GM19455 (cell line): ENCODE results near the gene DCLK1.
"Not testable (repeated sequence)": the region's sequence is repeated elsewhere in the genome, so short reads cannot be mapped to it uniquely, and the experiment has no call there.

Experiments used
- ATAC-seq: cut with Tn5 transposase; IDR thresholded peaks from one replicate; pipeline ENCODE4 v1.9.1; 2021; ENCODE audit not compliant: unreplicated experiment

Gene DCLK1

DNA sequence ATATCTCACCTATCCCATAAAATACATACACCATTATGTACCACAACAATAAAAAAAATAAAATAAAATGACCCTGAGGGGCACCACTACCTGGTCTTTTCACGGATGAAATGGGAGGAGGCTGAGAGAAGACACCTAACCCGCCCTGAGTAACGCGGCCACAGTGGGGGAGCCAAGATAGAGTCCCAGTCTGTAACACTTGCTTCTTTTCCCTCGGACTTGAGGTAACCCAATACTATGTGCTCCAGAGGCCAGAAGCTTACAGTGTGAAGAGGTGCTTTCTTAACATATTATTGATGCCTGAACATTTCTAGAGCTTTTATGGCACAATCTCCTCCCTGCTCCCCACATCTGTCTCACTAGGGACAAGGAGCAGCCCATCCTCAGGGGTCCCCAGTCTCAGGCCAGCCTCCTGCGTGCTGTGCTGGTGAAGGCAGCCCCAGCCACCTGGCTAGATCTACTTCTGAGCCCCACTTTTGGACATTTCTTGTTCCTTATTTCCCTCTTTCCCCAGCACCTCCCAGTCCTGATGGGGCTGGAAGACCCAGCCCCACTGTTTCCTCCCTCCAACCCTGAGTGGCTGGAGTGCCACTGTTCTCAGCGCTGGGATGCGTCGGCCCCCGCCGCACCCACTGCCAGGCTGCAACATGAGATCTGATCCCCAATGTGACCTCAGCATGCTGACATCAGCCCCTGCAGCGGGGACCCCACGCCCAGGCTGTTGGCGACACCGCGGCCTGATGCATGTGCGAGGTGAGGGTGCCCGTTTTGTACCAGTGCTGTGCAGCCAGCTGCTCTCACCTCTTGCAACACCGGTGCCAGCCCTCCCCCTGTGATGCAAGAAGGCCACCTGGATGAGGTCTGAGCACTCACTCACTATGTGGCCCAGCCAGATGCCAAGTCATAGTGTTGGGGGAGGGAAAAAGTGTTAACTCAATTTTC lies 143.3 kb downstream of the DCLK1 start:
- ATAC-seq, result no peak

DNA sequence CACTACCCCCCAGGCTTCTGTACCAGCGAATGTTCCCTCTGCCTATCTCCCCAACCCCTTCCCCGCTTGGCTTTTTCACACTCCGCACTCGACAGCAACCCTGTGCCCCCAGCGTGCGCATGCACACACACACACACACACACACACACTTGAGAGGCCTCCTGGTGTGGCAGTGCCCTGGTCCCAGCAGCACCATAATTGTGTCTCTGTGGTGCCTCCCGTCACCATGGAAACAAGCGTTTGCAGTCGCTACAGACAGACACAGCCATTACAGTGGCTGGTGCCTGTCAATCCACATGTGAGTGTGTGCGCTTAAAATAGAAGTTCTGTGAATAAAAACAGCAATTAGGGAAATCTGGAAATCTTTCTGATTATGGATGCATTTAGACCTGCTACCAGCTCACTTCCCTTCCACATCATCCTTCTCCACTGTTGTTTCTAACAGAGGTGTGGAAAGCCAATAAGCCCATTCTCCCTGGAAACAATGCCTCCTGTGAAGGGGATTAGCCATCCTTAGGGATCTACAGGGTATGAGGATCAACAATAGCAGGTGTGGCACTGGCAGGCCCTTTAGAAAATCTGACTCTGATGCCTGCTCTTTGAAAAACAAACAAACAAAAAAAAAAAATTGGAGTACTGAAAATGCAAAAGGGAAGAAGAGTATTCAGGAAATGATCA lies 146.3 kb downstream of the DCLK1 start:
- ATAC-seq, result no peak

DNA sequence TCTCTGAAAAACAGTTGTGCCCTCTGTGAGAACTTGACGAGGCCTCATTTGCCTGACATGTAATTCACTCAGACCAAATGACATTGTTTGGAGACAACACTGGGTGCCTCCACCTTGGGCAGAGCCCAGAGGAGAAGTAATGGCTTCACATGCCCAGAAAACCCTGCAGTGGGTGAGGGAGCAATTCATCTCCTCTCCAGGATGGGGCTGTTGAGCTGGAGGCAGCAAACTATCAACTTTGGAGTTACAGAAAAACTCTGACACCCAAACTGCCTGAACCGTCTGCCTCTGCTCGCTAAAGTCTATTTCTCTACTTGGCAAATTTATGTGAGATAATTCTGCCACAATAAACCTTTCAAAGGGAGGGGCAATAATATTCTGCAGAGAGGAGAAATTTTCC lies 146.9 kb downstream of the DCLK1 start:
- ATAC-seq, result no peak

DNA sequence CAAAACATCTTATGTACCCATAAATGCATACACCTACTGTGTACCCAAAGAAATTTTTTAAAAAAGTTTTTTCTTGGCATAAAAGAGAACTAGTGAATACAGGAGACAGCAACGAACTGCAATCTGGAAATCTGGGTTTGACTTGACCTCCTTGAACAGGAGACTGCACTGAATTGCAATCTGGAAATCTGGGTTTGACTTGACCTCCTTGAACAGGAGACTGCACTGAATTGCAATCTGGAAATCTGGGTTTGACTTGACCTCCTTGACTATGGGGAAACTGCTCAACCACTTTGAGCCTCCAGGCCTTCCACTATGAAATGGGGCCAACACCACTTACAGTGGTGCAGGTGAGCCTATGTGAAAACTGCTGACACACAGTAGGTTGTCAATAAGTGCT lies 147.5 kb downstream of the DCLK1 start:
- not testable (repeated sequence) for ATAC-seq

DNA sequence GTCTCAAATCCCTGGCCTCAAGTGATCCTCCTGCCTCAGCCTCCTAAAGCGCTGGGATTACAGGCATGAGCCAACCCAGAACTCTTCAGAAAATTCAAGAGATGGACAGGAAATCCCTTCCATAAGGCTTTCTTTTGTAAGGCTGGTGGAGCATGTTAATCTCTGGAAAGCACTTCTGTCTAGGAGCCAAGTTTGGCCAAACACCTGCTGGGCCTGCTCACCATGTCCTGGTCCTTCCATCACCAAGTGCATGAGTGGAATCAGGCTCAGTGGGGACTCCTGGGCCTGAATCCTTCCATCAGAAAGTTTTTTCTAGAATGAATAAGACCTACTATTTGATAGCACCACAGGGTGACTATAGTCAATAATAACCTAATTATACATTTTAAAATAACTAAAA lies 148.0 kb downstream of the DCLK1 start:
- no peak for ATAC-seq

DNA sequence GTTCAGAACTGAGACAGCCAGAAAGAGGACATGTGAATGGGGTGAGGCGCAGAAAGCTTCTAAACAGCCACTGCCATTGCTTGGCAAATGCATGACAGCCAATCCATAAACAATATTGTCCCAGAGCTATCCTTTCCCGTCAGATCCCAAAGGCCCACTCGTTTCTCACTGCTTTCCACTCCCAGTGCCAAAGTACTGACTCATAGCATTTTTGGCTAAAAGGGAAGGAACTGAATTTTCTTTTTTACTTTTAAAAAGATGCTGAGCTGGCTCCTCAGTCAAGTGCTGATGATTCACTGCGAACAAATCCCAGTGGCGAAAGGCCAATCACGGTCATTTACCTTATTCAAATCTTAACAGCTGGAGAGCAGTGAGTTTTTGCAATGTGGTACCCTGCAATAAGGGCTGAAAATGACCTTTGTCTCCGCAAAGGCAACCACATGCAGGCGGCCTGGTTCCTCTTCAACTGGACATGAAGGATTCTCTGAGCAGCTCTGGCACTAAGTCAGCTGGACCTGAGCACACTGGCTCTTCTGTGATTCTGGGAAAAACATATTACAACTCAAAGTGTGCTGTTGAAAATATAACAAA lies 151.7 kb downstream of the DCLK1 start:
- no peak for ATAC-seq

DNA sequence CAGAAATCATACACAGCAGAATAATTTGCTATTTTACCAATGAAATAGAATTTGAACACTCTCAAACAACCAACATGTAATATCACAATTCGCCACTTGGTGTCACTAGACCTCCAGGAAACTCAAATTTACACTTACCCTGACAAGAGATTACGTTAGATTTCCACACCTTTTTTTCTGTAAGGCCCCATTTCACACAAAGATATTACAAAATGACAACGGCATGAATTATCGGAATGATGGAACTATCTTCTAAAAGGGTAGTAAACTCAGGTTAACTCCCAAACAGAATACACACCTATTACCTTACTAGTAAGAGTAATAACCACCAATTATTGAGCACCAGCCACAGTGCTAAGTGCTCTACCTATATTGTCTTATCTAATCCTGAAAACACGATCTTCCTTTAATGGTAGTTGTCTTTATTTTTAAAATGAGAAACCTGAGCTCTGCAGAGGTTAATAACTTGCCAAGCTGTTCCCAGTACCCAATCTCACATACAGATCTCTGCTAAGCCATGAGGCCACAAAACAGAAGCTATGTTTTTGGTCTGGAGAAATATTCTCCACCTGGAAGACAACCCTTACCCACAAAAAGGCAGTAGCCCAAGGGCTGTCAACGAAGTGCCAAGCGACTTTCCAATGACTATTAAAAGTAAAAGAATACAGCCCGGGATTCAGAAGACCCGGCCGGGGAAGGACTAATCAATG lies 152.4 kb downstream of the DCLK1 start:
- ATAC-seq, result no peak

DNA sequence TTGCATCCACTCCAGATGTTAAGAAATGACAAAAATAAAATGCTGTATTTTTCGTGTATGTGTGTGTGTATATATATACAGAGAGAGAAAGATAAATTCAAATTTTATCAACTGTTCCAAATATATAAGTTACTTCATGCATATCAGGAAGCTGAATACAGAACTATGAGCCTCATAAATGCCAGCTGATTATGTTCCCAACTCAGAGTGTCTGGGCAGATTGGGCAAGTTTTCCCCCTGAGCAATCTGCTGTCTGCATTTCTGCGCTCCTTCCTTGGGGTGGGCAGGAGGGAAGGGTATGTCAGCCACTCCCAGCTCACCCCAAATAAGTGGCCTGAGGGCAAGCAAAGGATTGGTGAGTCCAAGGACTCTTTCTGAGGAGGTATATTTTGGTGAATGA lies 154.1 kb downstream of the DCLK1 start:
- ATAC-seq, result no peak

DNA sequence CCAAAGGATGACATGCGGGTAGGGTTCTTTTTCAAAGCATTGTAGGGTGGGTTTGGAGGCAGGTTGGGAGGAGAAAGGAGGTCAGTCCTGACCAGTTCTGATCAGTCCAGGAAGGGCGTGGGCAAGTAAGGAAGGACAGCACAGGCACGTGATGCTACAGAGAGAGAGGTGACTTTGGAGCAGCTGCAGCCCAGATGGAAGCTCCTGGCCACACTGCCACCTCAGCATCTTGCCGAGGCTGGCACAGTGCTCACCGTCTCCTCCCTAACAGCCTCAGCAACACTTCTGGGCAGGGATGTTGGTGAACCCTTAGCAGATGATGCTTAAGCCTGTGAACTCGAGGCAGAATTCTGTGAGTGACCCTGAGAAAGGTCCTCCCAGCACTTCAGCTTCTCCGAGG lies 155.1 kb downstream of the DCLK1 start:
- no peak for ATAC-seq

DNA sequence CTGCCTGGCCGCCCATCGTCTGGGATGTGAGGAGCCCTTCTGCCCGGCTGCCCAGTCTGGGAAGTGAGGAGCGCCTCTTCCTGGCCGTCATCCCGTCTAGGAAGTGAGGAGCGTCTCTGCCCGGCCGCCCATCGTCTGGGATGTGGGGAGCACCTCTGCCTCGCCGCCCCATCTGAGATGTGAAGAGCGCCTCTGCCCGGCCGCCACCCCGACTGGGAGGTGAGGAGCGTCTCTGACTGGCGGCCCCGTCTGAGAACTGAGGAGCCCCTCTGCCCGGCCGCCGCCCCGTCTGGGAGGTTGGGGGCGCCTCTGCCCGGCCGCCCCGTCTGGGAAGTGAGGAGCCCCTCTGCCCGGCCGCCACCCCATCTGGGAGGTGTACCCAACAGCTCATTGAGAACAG lies 164.2 kb downstream of the DCLK1 start:
- ATAC-seq, result not testable (repeated sequence)

DNA sequence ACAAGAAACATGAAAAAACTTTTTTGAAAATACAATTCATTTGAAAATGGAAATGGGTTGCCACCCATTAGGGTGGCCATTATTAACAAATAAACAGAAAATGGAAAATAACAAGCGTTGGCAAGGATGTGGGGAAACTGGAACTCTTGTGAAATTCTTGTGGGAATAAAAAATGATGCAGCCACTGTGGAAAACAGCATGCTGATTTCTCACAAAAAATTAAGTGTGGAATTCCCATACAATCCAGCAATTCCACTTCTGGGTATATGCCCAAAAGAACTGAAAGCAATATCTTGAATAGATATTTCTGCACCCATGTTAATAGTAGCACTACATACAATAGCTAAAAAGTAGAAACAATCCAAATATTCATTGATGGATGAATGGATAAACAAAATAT lies 165.2 kb downstream of the DCLK1 start:
- ATAC-seq, result no peak

DNA sequence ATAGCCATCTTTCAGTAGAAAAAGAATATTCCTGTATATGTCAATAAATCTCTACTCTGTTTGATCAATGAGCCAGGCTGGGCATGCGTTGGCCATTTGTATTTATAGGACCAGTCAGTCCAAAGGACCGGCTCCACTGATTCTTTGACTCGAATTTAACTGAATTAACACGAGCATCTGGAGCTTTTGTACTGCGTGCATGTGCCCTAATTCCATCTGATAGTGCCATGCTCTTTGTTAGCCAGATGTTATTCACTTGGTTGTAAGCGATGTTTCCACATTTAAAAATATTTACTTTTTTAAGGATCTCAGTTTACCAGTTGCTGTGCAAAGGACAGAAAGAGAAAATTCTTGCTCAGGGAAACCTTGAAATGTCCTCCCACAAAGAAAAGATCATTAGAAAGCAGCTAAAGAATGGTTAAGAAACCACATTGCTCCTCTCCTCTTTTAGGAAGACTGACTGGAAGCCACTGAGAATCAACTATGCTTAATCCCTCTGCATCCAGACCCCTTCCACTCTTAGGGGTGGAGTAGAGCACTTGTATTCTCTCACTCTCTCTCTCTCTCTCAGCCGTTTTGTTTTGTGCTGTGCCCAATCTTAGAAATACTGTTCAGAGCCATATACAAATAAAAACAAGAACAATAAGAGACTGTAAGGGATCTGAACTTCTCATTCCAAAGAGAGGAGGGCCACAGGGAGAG lies 165.8 kb downstream of the DCLK1 start:
- ATAC-seq, result no peak

DNA sequence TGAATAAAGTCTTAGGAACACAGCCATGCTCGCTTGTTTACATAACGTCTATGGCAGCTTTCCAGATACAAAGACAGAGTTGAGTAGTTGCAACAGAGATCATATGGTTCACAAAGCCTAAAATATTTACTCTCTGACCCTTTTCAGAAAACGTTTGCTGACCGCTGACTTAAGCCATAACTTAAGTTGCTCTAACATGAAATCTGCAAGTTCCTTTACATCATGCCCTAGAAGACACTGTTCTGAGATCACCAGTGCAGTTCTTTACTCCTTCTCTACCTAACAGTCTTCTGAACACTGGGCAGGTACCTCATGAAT lies 166.4 kb downstream of the DCLK1 start:
- ATAC-seq, result no peak

DNA sequence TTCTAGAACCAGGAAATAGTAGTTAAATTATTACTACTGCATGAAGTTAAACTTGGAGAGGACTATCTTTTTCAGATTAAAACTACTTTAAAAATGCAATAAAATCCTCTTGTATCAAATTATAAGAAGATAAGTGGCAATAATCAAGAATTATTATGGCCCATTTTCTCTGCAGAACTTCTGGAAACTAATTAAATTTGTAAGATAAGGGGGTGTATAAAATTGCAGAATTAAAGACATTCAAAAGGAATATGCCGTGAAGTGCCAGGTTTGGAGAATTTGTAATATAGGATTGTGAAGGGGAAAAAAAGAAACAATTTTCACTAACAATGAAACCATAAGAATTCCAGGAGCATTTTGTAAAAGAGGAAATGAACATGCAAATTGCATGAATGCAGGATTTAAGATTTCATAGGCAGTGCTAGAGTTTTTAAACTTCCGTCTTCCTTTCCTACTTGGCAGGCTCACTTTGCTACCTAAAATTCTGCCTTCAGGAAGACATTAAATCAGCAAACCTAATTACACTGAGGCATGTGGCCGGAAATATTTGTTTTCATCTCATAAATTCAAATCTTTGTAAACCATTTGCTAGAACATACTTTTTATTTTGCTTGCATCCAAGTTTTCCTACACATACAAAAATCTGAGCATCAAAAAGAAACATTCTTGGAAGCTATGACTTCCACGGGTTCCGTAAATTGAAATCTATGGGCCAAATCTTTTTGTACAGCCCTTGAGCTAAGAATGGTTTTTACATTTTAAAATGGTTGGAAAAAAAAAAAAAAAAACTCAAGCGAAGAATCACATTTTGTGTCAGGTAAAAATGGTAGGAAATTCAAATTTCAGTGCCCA lies 166.9 kb downstream of the DCLK1 start:
- no peak for ATAC-seq

DNA sequence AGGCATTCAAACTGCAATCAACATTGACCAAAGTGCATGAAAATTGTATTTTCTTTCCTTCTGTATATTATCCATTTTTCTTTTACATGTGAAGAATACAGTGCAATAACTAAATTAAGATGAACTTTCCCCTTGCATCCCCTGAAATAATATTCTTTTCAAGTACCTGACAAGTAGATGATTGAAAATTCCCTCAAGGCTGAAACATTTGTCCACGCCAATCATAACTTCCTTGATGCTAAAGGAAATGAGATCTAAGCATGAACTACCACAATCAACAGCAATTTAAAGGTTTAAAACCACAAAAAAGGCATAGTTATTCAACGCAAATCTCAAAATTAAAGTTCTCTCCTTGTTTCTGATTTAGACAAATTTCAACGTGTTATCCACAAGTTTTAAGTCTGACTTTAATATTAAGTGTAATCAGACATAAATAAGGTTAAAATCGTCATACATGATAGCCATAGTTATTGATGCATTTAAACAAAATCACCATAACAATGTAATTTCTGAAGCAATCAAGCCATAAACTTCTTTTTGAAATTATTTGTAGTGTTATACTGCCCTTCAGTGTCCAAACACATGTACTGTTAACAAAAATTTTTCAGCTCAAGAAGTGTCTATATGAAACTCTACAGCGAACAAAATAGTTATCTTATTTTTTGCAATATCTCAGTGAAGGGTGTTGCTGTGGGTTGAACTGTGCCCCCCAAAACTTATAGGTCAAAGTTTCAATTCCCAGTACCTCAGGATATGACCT lies 169.5 kb downstream of the DCLK1 start:
- ATAC-seq, result no peak

DNA sequence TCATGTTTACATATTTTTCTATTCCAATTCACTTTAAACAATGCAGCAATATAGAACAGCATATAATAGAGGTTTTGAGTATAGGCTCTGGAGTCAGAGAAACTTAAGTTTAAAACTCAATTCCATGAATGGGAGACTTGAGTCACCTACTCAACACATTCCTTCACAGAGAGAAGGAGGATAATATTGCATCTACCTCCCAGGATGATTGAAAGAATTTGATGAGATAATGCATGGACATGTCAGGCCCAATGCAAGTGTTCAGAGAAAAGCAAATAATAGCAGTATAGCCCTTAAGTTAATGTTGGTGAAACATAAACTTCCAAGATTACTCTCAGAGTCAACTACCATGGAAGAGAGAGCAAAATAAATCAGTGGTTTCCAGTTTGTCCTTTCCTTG lies 170.2 kb downstream of the DCLK1 start:
- no peak for ATAC-seq

DNA sequence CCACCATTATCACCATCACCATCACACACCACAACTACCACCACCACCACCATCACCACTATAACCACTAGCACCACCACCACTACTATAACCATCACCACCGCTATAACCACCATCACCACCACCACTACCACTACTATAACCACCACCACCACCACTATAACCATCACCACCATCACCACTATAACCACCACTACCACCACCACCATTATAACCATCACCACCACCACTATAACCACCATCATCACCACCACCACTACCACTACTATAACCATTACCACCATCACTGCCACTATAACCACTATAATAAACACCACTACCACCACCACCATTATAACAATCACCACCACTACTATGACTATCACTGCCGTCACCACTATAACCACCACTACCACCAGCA lies 173.2 kb downstream of the DCLK1 start:
- ATAC-seq, result no peak

DNA sequence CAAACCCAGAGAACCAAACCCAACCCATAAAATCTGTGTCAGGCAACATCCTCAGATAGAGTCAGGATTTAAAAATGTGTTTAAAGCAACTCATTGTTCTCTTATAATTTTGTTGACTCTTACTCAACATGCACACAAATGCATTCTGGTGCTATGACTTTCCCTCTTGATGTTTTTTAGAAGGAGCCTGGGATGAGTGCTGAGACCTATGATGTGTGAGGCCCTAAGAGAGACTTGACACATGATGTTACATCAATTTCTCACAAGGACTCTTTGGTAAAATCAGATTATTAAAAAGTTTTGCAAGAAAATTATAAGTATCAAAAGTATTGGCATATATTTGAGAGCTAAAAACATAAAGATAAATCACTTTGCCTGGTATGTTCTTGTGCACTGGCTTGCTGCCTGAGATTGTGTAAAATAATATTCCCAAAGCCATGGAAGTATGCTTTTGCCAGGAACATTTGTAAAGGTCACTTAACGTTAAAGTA lies 173.9 kb downstream of the DCLK1 start:
- no peak for ATAC-seq

DNA sequence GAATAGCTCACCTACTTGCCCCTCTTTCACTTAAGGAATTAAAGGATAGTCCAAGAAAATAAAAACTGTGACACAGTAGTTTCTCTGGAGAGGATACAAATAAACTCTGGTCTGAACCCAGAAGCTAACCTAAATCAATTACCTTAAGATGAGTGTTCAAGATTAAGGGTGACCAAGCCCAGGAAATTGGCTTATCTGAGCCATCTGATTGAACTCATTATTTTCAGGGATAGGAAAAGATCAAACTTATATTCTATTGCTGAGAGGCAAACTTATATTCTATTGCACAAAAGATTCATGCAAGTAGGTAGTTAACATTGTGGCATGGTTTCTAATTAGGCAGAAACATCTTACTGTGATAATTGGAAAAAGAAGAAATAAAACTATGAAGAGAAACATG lies 175.1 kb downstream of the DCLK1 start:
- no peak for ATAC-seq
